Stimulated activated naive CD4-positive, alpha-beta T cell (primary cell): Measurements from ENCODE around the gene BTBD3.

Source experiments
- DNase-seq, 6 experiments: peaks; one replicate each; lab custom pipeline; 2025; lab: John Stamatoyannopoulos, UW

Gene BTBD3

GRCh38 chr20:11917663-11918062, at the start of gene BTBD3:
Gene BTBD3 (plus strand): TSS chr20:11917893. CDS start chr20:11918276, 383 bp downstream.
- no peak for DNase-seq

DNA sequence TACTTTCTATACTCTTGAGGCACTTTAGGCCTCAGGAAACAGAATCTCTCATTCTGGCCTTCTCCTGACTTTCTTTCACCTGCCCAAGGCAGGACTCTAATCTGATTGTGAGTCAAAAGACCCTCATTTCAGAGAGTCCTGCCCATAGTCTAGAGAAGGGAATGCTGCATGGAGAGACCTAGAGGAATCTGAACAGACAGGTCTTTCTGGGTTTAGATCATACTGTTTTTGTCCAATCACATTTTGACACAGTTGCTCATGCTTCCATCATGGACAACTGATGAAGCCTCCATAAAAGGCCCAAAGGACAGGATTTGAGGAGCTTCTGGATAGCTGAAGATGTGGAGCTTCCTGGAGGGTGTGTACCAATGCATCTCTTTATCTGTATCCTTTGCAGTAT, 48.1 kb upstream of the BTBD3 start:
- DNase-seq = no peak

DNA sequence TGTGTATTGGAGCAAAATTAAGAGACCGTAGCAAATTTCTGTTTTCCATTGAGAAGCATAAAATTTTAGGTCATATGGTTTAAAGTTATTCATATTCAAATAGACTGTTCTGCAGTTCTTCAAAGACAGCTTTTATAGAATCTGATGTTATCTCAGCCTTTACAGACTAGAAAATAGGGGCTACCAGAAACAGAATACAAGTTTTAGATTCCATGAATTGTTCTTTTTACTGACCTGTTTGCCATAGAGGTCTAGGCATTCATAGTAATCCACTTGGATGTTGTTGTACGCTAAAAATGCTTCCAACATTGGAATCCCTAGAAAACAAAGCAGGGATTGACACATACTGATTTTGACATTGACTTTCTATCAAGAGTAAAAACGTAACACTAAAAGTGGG, 47.3 kb upstream of the BTBD3 start:
- DNase-seq = no peak

DNA sequence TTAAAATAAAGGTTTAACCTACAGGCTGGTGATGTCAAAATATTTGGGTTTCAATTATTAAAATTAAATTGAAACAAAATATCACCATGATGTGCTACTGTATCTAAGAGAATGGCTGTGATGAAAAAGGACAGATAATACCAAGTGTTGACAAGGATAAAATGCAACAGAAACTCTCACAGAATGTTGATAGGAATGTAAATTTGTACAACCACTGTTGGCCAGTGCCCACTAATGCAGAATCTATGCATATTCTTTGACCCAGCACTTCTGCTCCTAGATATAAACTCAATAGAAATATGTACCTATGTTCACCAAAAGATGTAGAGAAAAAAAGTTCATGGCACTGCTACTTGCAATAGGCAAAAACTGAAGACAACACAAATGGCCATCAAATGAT, 41.1 kb upstream of the BTBD3 start:
- DNase-seq = no peak

GRCh38 chr20:11880680-11881079, 37.0 kb upstream of the BTBD3 start:
- no peak for DNase-seq

DNA sequence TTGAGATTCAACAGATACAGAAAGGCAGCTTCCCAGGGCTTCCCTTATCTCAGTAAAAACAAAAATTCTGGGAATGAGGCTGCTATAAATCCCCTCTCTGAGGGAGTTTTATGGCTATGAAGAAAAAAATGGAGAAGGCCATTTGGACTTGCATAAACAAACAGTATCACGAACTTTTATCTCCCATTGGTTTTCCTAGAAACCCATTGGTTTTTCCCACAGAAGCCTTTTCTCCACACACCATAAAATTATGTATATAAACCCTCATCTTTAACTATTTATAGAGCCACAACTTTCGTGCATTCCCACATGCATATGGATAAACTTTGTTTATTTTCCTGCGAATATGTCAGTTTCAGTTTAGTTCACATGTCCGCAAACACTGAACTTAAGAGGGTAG, 36.2 kb upstream of the BTBD3 start:
- no peak for DNase-seq

DNA sequence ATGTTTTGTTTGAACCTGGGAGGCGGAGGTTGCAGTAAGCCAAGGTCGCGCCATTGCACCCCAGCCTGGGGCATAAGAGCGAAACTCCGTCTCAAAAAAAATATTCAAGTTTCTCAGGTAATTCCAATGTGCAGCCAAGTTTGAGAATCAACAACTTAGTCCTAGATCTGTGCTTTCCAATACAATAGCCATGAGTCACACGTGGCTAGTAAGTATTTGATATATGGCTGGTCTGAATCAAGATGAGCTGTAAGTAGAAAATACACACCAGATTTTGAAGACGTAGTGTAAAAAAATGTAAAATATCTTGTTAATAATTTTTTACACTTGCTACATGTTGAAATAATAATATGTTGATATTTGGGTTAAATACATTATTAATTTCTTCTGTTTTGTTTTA, 35.0 kb upstream of the BTBD3 start:
- no peak for DNase-seq

GRCh38 chr20:11888648-11889047, 29.0 kb upstream of the BTBD3 start:
- no peak for DNase-seq

GRCh38 chr20:11890331-11891076, 27.2 kb upstream of the BTBD3 start:
- DNase-seq = peak in 4 of 6 experiments; percentile 12 to 43 (median 26)

DNA sequence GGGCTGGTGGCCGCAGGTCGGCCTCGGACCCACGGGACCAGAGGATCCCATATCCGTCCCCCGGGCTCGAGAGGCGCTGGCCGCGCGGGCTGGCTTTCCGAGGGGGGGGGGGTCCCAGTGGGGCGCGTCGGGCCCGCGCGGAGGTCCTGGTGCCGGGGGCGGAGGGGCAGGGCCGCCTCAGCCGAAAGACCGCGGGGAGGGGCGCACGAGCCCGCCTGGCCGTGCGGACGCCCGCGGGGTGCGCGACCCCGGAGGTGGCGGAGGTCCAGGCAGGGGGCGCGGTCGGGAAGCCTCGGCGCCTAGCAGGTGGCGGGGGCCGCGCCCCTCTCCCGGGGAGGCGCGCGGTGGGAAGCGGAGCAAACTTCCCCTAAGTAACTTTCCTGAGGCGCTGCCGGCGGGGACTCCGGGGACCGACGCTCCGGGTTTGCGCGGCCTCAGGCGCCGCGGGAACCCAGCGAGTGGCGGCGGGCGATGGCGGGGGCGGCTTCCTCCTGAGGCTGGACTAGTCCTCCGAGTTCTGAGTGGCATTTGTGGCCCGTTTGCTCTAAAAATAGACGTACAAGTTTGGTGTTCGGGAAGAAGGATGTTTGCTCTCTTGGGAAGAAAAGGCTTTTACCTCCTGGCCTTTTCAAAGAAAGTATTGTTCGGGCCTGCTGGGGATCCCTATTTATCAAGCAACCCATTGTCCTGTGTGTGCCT, 26.5 kb upstream of the BTBD3 start:
- peak in 3 of 6 experiments; percentile 14 to 28 (median 17) for DNase-seq

DNA sequence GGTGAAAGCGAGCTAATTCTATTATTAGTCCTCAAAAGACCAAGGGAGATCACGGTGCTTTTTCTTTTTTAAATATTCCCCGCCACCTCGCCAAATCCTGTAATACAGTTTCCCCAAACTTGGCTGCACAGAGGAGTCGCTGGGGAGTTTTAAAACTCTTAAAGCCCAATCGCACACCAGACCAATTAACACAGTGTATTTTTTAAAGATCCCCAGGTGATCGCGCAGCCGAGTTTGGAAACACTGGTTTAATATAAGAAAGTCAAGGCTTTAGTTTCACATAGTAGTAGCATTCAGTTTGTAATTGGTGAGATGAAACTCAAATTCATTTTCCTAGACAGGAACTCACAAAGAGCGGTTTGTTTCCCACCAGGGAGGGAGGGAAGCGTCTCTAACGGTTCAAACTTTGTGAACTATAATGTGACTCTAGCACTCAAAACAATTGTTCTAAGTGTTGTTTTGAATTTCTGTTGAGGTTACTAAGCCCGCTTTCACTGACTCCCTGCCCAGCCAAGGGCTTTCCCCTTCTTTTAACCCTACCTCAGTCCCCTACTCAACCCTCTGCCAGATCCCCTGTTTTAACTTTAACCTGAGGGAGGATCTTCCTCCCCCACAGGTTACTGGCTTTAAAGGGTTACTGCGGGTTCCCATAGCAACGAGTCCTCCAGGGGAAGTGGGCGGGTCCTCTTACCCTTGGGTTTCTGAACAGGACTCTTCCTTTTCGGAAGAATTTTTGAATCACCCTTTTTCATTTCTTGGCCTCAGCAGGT, 25.7 kb upstream of the BTBD3 start:
- DNase-seq = peak in 5 of 6 experiments; percentile 28 to 65 (median 43)

GRCh38 chr20:11894062-11894461, 23.6 kb upstream of the BTBD3 start:
- DNase-seq = no peak

- DNase-seq = no peak
Measured at GRCh38 chr20:11895861-11896387, 21.8 kb upstream of the BTBD3 start.

GRCh38 chr20:11901127-11901526, 16.6 kb upstream of the BTBD3 start:
- DNase-seq = no peak

DNA sequence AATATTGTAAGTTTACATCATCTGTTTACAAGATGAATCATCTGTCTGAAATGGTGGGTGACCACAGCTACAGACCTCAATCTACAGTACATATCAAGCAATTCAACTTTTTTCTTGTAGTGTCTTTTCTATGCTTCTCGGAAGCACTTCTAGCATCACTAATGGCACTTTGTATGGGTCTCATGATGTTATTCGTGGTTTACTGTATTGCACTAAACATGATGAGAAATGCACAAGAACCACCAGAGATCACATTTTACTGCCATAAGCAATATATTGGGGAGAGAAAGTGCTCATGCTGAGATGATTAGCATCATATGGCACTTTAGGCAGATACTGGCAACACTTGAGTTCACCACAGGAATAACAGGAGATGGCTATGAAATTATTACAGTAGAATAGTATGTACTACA, 15.4 kb upstream of the BTBD3 start:
- no peak for DNase-seq

DNA sequence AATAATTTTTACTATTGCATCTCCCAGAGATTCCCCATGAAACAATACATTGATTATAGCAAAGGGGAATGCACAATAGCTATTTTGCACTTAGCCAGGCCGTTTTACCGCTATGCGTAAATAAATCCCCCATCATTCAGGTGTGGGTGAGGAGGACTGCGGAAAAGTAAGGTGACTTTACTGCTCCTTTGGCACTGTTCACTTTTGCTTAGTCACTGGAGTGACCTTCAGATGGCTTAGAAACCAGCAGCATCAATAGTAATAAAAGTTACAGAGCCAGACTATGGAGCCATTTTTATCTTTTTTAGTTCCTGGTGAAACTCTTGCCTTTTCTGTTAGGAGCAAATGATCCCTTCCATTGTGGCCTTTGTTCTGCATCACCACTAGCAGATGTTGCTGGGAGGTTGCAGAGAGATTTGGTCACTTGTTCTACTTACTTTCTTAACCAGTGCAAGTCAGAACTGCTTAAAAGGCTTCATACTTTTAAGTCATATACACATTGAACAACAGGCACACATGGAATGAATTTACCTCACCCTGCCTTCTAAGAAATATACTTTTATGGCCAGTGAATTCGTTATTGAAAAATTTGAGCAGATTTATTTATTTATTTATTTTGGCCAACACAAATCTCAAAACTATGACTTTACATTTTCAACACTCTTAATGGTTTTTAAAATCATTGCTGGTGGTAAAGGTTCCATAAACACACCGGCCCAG, 12.1 kb upstream of the BTBD3 start:
- no peak for DNase-seq

GRCh38 chr20:11906626-11907480, 10.8 kb upstream of the BTBD3 start:
- no peak for DNase-seq

- no peak for DNase-seq
Measured at GRCh38 chr20:11907621-11908020, 10.1 kb upstream of the BTBD3 start.

DNA sequence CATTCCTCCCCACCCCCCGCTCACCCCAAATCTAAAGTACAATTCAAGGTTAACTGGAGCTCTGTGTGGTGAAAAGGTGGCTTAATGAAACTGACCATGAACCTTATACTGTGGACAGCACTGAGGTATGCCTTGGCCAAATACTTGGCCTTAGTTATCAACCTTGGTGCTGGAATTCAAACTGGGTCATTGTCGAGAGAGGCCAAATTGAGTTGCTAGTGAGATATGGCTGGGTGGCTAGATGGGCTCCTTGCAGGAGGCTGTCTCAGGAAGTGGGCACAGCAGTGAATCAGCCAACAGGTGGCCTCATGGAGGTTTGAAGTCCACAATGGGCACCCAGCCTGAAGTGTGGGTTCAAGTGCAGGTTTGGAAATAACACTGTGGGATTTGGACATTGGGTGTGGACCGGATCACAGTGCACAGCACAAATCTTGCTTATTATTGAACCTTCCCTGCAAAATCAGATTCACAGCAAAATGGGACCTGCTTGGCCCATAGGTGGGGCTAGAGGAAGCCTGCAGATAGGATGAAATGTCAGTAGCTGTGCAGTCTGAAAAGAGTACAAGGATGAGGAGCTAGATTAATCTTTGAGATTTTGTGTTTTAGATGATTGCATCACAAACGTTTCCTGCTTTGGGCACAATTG, 5.6 kb upstream of the BTBD3 start:
- DNase-seq = no peak

DNA sequence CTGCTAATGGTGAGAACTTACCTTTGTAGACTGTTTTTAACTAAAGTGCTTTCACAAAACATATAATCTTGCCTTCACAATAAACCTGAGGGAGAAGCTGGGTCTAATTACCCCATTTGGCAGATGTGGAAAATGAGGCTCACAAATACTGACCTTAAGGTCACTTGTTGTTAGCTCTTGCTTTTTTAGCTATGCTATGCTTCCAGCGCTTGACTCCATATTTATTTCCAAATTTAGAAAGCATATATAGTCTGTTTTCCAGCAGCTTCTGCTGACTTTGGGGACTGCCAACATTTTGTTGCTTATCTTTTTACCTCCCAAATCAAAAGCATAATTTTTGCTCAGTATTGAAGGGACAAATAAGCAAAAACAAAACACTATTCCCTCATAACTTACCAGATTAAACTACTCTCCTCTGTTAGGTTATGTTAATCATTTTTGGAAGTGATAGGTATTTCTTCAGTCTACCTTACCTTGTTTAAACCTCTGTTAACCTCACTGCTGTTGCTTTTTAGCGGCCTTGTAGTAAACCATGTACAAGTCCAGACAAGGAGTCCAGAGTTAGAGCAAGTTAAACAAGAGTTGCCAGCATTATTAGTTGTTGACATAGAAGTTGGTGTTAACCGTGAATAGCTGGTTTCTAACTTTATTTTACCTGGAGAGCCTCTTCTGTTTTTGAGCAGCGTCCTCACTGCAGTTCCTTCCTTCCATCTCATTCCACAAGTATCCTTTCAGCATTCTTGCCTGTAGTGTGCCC, 4.9 kb upstream of the BTBD3 start:
- DNase-seq = no peak
